Stimulated activated naive CD4-positive, alpha-beta T cell (primary cell): ENCODE measurements around the gene TNPO2.

ENCODE experiments used
- DNase-seq, 6 experiments: peaks; one replicate each; lab custom pipeline; 2025; lab: John Stamatoyannopoulos, UW

Gene TNPO2

DNA sequence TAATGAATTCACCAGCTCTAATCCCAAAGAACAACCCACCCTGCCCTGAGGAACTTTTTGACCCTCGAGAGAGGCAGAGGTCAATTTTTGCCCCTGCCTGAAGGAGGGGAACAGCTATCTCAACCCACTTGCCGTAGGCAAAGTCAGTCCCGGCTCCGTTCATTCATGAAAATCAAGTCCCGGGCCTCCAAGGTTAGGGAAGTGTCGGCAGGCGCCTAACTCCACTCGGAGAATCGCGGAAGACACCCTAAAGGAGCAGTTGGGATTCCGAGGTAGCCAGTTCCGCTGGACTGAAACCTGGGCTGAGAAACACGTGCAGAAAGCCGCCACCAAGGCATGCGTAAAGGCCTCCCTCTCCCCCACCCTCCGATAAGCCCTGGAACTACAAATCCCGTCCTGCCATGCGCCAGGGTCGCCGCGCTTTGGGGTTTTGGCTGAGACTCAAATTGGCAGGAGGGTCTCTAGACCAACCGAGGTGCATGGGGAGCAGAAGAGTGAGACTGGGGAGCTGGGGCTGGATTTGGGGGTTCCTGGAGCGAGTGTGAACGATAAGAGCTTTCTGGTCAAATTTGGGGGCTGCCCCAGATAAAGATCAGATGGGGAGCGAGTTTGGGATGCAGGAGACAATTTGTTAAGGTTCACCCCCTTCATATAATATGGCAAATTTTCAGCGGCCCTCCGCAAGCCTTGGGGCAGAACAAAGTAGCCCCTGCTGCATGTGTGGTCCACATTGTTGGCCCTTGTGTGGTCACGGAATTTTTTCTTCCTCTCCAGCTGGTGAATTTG, at the start of gene TNPO2:
TNPO2 (minus strand) TSS at position 292 of the 786 bp plus-strand sequence. CDS start 2,955 bp downstream, outside the sequence.
- DNase-seq, result peak; percentile 29 to 61 (median 50)

- no peak for DNase-seq
Measured at GRCh38 chr19:12772323-12772722, 48.6 kb upstream of the TNPO2 start.

DNA sequence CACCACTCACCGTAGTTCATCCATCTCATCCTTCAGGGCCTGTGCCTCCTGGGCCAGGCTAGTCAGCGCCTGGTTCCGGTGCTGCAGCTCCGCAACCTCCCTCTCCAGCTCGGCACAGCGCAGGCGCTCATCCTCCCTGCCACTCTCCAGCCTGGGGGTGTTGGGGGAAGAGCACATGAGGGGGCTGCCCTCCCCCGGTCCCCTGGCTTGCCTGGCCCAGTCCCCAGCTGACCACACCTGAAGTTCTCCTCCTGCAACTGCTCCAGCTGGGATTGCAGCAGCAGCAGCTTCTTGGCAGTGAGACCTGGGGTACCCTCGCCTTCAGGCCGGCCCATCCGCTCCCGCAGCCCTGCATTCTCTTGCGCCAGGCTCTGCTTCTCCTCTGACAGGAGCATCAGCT, 47.2 kb upstream of the TNPO2 start:
- DNase-seq, result no peak

- DNase-seq, result peak in 5 of 6 experiments; percentile 12 to 54 (median 31)
Measured at GRCh38 chr19:12769689-12770088, 46.0 kb upstream of the TNPO2 start.

DNA sequence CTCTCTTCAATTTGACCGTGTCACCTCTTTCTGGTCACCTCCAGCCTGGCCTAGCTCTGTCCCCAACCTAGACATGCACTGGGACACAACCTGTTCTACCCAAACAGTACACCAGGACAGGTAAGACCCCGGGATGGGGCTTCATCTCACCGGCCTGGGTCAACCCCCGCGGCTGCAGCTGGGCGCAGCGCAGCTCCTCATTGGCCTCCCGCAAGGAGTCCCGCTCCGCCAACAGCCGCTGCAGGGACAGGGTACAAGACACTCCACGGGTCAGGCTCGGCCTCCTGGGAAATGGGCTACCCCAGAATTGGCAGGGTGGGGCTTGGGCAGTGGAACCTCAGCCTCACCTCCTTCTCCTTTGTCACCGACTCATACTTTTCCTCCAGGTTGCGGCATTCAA, 43.9 kb upstream of the TNPO2 start:
- DNase-seq, result no peak

DNA sequence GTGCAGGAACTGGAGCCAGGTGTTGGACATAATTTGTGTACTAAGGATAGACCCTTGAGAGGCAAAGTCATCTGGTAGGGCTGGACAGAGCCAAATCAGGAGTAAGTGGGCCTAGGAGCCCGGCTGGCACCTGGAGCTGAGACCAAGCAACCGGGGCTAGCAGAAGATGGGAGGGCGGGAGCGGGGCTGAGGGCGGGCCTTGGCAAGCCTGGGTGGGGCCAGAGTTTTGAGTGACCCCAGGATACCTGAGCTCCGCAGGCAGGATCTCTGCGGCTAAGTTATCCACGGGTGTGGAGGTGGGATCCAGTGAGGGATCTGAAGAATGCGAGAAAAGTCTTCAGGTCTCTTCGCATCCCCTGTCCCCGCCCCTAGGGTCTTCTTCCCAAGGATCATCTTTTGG, 43.4 kb upstream of the TNPO2 start:
- DNase-seq, result no peak

DNA sequence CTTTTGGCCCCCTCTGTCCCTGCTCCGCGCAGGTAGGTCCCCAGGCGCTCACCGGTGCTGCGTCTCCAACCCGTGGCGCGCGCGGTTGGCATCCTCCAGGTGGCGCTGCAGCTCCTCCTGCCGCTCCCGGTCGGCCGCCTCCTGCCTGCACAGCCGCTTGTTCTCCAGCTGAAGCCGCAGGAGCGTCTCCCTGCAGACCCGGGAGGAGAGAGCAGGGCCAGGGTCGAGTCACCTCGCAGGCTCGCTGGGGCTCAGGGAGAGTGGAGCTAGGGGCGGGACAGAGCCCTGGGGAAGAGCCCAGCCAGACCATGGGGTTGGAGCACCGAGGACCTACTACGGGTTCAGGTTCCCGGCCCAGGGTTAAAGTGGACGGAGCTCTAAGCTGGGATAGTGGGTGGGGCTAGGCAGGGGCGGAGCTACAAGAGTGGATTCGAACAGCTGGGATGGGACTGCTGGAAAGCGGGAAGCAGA, 42.4 kb upstream of the TNPO2 start:
- DNase-seq, result peak in 4 of 6 experiments; percentile 65 to 75 (median 73)

DNA sequence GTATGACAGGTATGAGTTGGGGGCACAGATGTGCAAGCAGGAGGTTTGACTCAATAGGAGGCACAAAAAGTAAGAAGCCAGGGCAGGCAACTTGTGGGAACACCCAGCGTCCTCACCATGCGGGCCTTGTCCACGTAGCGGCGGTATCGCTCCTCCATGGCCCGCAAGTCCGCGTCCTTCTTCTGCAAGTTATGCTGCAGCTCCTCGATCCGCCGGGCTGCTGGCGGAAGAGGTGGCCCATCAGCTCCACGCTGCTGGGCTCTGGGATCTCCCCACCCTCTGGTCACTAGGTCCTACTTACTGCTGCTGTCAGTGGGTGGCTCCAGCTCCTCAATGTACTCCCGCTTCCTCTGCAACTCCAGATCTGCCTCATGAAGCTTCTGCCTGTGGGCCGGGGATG, 41.0 kb upstream of the TNPO2 start:
- no peak for DNase-seq

DNA sequence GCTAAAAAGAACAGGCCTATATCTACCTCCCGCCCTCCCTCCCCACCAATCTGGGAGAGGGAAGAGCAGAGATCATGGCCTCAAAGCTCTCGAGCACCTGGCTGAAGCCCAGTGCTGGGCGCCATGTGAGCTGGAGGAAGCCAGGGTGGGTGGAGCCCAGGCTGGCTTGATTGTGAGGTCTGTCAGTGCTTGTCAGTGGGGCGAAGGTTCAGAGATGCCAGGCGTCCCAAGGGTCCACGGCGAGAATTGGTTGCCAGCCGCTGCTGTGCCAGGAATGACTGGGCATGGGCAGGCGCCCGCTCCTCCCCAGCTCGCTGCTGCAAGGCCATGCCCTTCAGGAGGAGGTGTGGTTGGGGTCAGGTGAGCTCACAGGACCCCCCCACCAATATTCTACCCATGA, 39.4 kb upstream of the TNPO2 start:
- DNase-seq, result no peak

DNA sequence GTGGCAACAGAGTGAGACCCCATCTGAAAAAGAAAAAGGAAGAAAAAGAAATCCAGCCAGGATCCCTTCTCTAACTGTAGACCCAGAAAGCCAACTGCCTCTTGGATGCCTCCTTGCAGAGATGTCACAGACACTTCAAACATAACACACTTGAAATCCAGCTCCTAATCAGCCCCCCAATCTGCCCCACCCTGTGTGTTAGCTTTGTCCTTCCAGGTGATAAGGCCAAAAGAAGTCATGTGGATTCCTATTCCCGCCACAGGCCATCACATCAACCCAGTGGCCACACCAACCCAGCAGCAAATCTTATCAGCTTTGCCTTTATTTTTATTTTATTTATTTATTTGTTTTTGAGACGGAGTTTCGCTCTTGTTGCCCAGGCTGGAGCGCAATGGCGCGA, 36.0 kb upstream of the TNPO2 start:
- DNase-seq, result no peak

GRCh38 chr19:12757544-12758274, 34.0 kb upstream of the TNPO2 start:
- DNase-seq, result peak; percentile 28 to 50 (median 48)

DNA sequence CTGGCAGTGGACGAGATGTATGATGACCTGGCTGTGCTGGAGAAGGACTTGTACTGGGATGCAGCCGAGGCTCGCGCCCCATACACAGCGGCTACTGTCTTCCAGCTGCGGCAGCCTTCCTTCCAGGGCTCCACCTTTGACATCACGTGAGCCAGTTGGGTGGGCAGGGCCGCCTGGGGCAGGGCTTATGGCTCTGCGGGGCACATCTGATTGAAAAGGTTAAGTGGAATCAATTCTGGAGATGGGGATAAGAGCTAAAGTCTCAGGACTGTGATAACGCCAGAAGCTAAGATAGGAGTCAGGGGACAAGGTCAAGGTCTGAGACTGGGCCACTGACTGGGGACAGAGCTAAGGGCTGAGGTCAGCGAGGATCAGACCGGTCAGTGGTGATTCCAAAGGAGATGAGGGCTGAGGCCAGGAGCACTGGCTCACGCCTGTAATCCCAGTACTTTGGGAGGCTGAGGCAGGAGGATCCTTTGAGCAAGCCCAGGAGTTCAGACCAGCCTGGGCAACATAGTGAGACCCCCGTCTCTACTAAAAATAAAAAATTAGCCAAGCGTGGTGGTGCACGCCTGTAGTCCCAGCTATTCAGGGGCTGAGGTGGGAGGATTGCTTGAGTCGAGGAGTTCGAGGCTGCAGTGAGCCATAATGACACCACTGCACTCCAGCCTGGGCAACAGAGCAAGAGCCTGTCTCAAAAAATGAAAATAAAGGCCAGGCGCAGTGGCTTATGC, 32.6 kb upstream of the TNPO2 start:
- DNase-seq, result no peak

DNA sequence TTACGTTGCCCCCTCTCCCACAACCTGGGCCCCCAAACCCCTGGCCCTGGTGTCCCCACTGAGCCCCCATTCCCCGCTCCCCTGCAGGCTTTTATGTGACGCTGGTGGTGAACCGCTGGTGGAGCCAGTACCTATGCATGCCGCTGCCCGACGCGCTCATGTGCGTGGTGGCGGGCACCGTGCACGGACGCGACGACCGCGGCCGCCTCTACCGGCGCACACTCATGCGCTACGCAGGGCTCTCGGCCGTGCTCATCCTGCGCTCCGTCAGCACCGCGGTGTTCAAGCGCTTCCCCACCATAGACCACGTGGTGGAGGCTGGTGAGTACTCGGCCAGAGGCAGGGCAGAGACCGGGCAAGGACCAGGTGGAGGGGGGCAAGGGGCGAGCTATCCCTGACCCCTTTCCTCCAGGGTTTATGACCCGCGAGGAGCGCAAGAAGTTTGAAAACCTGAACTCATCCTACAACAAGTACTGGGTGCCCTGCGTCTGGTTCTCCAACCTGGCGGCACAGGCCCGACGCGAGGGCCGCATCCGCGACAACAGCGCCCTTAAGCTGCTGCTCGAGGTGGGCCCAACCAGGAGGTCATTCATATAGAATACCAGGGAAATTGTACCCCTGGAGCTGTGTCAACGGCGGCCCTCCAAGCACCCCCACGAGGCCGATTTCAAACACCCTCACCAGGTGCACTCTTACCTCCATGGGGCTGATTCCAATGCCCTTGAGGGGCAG, 30.9 kb upstream of the TNPO2 start:
- DNase-seq, result no peak

GRCh38 chr19:12752056-12752781, 28.5 kb upstream of the TNPO2 start:
- DNase-seq, result no peak

DNA sequence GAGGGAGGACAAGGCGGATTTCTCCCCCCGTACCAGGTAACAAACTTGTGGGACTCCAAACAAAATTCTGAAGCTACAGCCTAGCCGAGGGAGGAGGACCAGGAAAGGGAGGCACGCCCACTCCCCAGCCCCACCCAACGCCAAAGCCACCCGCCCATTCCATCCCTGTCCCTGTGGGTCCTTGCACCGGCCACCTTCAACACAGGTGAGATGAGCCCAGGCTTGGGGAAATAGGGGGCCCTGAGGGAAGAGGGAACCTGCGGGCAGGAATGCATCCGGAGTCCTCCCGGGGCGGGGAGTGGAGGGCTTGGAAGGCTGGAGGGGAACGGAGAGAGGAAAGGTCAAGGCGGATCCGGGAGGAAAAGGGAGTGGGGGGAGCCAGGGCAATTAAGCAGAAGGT, 27.9 kb upstream of the TNPO2 start, which contains the start of gene BEST2:
BEST2 (plus strand) TSS at position 157 of the 400 bp plus-strand sequence. CDS start 802 bp downstream, outside the sequence.
- no peak for DNase-seq

GRCh38 chr19:12750851-12751250, 27.1 kb upstream of the TNPO2 start:
- DNase-seq, result no peak

DNA sequence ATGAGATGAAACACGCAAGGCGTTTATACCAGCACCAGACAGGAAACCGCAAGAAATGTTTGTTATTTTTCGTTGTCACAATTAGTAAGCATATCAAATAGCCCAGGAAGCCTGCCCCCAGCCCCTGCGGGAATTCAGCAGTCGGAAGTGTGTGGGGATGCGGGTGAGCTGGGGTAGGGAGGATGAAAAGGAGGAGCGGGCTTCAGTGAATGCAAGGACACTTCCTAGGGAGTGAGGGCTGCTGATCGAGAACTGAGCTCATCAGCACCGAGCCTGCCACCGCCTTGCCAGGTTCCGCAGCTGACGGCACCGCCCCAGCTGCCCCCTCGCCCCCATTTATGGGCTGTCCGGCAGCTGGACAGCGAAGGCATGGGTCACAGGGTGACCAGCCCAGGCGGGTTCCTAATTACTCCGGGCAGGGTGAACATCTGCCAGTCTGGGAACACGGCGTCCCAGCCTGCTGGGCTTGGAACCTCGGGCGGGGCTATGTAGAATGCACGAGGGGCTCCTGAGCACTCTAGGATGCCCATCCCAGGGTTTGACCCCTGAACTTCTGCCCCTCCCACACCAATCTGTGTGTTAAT, 26.3 kb upstream of the TNPO2 start:
- DNase-seq, result no peak

GRCh38 chr19:12748489-12748888, 24.8 kb upstream of the TNPO2 start:
- no peak for DNase-seq

GRCh38 chr19:12745166-12745897, 21.6 kb upstream of the TNPO2 start:
- no peak for DNase-seq

DNA sequence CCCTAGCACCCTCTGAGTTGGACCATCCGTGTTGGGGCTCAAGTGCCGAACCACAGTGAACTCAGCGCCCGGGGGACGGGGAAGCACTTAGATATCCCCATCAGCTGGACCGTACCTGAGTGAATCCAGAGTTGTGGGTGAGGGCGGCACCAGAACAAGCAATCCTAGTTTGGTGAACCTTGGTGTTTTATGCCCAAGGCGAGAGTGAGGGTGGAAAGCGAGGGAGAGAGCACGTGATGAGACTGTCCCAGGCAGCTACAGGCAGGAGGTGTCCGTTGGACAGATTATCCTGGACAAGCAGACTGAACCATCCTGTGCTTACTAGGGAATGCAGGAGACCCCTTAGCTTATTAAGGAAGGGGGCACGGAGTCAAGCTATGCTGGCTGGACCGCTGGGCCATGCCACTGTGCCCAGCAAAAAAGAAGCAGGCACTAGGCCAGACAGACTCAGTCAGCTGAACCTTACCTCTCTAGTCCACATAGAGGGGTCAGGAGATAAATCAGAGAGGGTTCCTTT, 14.2 kb upstream of the TNPO2 start:
- DNase-seq, result no peak
